Iris pigment epithelial cell (primary cell): ENCODE results near the gene CCER1.

Source experiments
- DNase-seq: peaks from one replicate; pipeline ENCODE4 v3.0.0-alpha.2; 2011; ENCODE audit warnings: low read depth

Gene CCER1

GRCh38 chr12:90920222-90920621 is 34.8 kb downstream of the CCER1 start:
- DNase-seq: no peak

- no peak for DNase-seq
These were observed 37.5 kb downstream of the CCER1 start for GRCh38 chr12:90917431-90917830.

- no peak for DNase-seq
These were observed 38.5 kb downstream of the CCER1 start for GRCh38 chr12:90916516-90916915.

- DNase-seq: no peak
These were observed 39.6 kb downstream of the CCER1 start for GRCh38 chr12:90915353-90915752.

GRCh38 chr12:90910958-90911357 is 44.0 kb downstream of the CCER1 start:
- DNase-seq: no peak

- peak; percentile 61 for DNase-seq
These were observed 45.8 kb downstream of the CCER1 start for GRCh38 chr12:90909069-90909770.

GRCh38 chr12:90908465-90908864 is 46.5 kb downstream of the CCER1 start:
- DNase-seq: peak; percentile 89

GRCh38 chr12:90905691-90906370 is 49.1 kb downstream of the CCER1 start:
- peak; percentile 28 for DNase-seq

- no peak for DNase-seq
These were observed 52.4 kb downstream of the CCER1 start for GRCh38 chr12:90902596-90902995.
